GM18861 (cell line): ENCODE measurements around the gene GRID2.
"Not testable (repeated sequence)": the region's sequence is repeated elsewhere in the genome, so short reads cannot be mapped to it uniquely, and the experiment has no call there.

ENCODE experiments used
- ATAC-seq: cut with Tn5 transposase; IDR thresholded peaks from one replicate; pipeline ENCODE4 v1.9.1; 2021; ENCODE audit not compliant: unreplicated experiment

Gene GRID2

DNA sequence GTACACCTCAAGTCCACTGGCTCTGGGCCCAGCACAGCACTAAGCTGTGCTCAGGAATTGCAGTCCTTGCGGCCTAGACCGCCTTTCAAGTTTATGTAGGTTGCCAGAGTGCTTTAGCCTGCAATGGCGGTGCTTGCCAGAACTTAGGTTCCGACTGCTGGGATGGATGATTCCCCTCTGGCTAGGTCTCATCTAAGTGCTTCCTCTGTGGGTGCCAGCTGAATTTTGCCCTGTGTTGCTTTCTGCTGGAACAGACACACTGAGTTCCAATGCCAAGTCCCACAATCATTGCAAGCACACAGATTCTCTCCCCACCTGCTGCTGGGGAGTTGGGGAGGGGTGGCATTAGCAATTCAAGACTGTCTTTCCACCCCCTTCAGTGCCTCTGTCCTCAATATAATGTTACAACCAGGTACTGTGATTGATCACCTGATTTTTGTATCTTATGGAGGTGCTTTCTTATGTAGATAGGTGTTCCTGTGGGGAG lies 129.5 kb downstream of the GRID2 start:
- ATAC-seq: no peak

DNA sequence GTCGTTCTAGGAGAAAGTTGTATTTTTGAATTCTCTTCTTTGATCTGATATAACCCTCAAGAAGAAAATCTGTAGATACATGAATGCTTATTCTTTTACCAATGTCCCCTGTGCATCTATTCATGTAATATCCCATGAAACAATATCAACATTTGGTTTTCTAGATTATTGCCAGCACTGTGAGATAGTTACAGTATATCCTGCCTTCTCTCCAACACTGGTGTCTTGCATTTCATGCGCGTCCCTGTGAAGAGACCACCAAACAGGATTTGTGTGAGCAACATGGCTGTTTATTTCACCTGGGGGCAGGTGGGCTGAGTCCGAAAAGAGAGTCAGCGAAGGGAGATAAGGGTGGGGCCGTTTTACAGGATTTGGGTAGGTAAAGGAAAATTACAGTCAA lies 135.0 kb downstream of the GRID2 start:
- not testable (repeated sequence) for ATAC-seq

DNA sequence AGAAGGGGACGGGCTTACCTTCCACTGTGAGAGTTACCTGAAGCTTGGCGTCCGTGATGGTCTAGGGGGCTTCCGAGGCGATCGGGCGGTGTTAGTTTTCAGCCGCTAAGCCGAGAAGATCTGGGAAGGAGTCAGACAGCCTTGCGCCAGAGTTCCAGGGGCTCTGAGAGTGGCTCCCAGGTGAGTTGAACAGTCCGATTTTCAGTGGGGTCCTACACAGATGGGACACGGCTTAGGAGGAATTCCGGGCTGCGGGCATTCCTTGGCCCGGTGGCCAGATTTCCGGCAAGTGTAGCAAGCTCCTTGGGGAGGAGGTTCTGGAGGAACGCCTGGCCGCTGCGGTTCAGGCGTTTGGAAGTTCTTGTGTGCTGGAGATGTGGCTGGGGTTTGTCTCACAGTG lies 138.4 kb downstream of the GRID2 start:
- not testable (repeated sequence) for ATAC-seq

DNA sequence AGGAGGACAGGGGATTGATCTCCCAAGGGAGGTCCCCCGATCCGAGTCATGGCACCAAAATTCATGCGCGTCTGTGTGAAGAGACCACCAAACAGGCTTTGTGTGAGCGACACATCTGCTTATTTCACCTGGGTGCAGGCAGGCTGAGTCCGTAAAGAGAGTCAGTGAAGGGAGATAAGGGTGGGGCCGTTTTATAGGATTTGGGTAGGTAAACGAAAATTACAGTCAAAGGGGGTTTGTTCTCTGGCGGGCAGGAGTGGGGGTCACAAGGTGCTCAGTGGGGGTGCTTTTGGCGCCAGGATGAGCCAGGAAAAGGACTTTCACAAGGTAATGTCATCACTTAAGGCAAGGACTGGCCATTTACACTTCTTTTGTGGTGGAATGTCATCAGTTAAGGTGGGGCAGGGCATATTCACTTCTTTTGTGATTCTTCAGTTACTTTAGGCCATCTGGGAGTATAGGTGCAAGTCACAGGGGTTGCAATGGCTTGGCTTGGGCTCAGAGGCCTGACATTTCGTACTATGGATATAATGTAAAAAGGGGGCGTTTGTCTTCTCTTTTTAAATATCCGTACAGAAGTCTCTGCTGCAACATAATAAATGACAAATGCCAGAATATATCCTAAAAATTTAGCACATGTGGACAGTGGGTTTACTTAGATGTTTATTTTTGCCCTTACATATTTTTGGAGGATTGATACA lies 140.5 kb downstream of the GRID2 start:
- not testable (repeated sequence) for ATAC-seq

DNA sequence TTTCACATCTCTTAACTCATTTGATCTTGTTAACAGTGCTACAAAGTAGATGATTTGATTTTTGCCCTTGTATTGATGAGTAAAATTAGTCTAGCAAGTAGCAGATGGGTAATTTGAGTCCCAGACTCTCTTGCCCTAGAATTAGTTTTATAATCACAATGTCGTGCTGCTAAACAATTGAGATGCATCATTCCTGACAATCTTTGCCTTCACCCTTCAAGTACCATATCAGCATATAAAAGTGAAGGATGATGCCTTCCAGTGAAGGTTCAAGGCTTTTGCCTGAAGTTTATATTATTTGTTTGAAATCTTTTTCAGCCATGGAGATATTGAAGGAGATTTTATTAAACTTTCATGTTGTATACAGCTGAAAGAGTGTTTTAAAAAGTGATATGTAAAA lies 141.4 kb downstream of the GRID2 start:
- no peak for ATAC-seq

DNA sequence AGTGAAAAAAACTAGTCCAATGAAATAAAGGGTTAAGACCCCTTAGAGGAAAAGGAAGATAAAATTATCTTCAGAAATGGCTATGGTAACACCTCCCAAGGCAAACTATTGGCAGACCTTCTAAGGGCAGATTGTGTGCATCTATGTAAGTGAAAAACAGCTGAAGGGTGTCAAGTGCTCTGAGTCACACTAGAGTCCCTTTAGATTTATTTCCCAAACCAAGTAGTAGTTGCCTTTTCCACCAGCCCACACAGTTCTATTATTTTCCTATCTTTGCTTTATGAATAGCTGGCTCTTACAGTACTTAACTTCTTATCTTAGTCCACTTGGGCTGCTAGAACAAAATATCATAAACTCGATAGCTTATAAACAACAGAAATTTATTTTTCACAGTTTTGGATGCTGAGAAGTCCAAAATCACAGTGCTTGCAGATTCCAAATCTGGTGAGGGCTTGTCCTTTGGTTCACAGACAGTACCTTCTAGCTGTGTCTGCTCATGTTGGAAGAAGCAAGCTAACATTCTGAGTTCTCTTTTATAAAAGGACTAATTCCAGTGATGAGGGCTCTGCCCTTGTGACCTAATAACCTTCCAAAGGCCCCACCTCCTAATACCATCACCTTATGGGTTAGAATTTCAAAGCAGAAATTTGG lies 143.6 kb downstream of the GRID2 start:
- no peak for ATAC-seq

DNA sequence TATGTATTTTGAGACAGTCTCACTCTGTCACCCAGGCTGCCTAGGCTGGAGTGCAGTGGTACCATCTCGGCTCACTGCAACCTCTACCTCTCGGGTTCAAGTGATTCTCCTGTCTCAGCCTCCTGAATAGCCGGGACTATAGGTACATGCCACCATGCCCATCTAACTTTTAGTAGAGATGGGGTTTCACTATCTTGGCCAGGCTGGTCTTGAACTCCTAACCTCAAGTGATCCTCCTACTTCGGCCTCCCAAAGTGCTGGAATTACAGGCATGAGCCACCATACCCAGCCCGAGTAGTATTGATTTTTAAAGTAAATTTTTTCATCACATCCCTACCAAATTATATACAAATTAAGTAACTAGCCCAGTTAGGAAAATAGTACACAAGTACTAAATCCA lies 144.4 kb downstream of the GRID2 start:
- ATAC-seq: not testable (repeated sequence)

DNA sequence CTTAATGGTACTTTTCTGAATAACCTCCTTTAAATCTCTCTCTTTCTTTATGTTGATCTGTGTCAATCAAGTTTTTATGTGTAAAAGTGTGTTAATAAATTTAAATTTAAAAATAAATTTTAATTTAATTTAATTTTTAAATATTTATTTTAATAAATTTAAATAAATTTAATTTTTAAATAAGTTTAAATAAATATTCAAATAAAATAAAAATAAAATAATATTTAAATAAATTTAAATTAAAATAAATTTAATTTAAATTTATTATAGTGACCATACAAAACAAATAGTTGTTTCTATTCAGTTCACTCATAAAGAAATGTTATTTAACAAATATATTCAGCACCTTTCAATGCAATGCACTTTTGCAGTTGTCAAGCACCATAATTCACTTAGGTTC lies 146.9 kb downstream of the GRID2 start:
- no peak for ATAC-seq

DNA sequence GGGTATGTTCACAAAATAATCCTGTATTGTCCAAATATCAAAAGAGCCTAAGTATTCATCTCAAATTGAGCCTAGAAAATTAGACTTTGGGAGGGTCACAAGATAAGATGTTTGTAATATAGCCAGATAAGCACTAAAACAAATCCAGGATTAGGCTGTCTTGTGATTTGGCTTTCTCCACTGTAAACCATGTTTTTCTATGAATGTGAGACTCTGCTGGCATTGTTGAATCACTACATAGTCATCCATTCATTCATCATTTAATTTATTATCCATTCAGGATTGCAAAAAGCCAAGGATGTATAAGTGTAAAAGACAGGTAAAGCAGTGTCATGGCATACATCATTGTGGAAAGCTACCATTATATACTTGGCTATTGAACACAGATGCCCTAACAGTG lies 148.0 kb downstream of the GRID2 start:
- no peak for ATAC-seq

DNA sequence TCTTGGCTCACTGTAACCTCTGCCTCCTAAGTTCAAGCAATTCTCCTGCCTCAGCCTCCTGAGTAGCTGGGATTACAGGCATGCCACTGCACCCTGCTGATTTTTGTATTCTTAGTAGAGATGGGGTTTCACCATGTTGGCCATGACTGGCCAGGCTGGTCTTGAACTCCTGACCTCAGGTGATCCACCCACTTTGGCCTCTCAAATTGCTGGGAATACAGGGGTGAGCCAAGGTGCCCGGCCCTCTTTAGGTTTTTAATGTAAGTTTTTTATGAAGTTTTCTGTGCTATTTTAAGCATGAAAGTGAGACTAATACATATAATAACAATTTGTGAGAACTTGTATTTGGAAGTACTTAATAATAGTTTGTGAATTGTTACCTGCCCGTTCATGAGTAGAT lies 148.6 kb downstream of the GRID2 start:
- not testable (repeated sequence) for ATAC-seq

DNA sequence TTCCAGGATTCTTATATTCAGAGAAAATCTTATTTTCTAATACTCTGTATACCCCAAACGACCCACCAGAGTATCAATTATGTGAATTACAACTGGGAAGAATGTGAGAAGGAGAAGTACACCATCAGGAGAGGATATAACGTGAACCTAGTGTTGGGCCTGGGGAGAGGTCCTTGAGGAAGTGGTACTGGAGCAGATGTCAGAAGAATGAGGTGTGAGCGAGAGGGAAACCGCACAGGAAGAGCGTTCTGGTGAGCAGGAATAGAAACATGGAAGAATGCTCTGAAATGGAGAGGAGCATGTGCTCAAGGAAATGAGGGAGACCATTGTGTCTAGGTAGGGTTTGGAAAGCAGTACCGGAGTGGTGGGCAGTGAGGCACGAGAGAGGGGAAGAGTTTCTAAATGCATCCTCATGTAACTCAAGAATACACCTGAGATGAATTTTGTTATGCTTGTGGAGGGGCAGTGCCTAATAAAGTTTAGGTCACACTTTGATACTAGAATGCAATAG lies 151.6 kb downstream of the GRID2 start:
- ATAC-seq: no peak

DNA sequence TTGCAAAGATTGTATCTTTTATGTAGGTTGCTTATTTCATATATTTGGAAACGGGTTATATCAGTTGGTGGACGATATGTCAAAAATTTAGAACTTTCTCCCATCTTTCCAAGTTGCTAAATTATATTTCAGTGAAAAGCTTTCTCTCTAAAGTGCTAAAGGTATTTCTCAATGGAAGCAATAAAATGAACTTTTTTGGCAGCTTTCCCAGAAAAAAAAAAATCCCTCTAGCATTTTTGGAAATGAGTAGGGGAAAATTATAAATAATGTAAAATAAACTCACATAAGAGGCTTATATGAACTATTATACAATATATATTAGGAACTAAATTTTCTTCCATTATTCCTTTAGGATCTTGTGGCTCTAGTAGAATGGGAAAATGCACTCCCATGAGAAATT lies 152.2 kb downstream of the GRID2 start:
- no peak for ATAC-seq

DNA sequence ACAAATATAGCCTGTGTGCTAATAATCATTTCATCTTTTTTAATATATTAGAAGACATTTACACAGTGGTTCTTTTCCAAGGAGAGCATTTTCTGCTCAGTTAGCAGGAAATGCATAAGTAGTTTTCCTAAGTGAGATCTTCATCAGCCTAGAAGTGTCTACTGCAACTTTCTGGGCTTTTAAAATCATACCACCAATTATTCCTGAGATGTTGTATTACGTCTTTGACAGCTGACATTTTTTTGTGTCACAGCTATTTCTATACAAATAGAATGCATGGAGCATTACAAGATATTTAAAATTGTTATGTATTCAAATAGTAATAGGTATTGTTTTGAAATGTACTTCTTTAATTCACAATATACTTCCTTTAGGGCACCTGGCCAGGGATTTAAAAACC lies 158.0 kb downstream of the GRID2 start:
- ATAC-seq: no peak

DNA sequence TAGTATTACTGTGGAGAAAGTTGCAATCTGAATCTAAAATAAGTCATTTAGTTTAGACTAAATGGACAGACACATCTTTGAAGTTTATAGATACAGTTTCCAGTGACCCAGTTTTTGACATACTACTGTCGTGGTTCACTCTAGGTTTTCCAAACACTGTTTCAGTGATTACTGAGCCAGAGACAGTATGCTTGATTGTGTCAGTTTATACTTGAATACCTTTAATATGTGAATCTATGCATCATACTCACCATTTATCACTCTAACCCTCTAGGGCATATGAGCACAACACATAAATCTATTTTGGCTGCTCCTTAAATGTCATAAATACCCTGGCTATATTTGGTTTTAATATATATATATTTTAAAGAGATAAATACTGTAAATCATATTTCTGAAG lies 173.5 kb downstream of the GRID2 start:
- no peak for ATAC-seq

DNA sequence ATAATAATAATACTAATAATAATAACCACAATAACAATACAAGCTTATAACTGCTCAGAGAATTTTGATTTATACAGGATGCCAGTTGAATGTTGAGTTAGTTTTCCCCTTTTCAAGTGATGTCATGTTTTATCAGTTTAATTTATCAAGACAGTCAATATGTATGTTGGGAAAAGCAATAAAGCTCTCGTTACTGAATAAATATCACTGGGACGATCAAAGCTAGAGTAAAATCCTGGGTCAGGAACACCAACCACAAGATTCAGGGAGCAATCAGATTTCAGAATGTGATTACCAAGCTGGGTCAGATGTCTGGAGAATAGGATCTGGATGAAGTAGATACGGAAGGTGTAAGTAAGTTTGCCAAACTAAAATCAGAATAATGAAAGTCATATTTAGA lies 179.6 kb downstream of the GRID2 start:
- no peak for ATAC-seq

DNA sequence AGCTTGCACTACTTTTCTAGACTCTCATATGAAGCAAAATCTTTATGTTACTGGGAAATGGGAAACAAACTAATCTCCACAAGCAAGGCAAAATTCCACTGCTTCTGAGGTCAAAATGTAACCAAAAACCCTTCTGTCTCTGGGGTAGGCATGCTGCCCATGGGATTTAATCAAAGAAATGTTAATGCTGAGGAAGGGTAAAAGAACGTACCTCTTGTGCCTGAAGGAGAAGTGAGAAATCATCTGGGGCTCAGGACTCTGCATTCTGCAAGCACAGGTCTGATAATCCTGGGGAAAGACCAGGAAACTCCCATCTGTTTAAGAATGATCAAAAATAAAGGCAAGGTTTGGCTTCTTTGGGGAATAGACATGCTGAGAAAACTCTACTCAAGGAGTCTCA lies 184.7 kb downstream of the GRID2 start:
- no peak for ATAC-seq

DNA sequence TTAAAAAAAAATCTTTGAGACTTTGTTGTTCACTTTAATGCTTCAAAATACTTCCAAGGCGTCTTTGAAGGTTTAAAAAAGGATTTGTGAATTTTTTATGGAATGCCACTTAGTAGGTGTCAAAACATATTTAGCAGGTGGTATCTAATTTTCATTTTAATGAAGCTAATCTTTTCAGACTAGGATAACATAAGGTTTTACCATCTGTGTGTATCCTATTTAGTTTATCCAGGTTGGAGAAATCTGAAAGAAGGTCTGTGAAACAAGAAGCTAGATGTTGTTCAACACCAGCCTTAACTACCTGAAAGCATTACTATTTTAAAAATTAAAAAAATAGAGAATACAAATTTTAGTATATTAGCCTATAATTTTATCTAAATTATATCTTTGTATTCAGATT lies 193.4 kb downstream of the GRID2 start:
- ATAC-seq: no peak

DNA sequence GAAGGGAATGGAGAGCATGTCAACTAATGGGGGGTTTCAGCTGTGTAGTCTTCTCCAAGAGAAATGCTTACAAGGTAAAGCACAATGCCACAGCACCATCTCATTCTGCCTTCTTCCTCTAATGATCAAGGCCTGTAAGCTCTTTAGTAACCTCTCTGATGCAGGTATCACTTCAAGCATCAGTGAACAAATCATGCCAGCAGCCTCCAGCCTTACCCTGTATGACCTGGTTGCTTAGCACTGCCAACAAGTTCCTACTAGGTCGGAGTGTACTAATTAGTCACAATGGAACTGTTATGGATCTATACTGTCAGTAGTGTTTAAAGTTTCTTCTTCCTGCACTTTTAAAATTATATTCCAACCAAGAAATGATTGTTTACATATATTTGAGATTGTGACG lies 197.7 kb downstream of the GRID2 start:
- no peak for ATAC-seq

DNA sequence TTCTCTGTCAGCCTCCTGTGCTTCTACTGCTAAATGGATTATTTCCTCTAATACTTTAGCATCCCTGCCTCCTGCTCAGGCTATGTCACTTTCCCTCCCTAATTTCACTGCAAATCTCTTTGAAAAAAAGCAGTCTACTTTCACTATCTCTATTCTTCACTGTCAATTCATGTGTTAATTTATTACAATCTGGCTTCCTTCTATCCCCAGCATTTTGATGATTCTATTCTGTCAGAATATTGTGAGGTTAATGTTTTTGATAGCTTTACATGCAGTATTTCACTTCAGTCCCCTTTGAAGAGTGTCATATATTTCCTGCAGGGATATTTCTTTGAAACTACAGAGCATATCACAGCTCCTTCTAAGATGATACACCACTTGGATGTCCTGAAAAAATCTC lies 203.2 kb downstream of the GRID2 start:
- no peak for ATAC-seq

DNA sequence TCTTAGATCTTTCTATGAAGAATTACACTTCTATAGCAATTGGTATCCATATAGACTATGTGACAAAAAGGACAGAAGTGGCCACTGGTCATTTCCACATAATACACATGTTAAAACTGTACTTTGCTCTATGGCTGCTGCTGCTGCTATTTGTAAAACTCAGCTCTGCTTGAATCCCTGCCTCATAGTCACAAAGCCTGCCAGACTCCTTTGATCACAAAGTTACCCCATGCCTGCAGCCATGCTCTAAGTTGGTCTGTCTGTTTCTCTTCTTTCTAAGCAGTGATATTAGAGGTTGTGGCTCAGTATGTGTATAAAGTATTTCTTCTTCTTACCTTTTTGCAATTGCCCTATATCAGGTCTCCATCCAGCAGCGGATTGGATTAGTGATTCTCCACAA lies 210.9 kb downstream of the GRID2 start:
- no peak for ATAC-seq

DNA sequence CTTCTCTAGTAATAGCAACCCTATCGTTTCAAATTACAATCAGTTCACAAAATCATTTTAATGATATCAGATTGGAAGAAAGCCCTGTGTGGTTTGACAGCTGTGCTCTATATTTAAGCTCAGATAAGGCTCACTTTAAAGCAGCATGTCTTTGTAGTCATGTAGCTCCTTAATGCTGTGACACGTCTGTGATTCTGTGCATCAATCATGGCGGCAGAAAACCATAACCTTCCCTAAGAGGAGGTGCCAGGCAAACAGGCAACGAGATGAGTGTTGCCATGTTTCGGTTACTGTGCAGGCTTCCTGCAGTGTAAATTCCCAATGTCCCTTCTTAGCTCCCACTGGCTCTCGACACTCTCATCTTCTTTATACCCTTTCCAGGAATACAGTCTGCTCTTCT lies 212.7 kb downstream of the GRID2 start:
- no peak for ATAC-seq

DNA sequence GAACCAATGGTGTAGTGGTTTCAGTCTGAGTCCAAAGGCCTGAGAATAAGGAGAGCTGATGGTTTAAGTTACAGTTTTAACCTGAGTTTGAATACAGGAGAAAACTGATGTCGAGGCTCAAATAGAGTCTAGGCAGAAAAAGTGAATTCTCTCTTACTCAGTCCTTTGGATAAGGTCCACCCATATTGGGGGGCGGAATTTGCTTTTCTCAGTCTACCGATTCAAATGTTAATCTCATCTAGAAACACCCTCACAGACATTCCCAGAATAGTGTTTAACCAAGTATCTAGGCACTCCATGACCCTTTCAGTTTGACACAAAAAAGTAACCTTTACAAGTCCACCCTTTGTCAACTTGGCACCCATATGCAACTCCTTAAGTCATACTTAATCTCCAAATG lies 216.0 kb downstream of the GRID2 start:
- no peak for ATAC-seq

DNA sequence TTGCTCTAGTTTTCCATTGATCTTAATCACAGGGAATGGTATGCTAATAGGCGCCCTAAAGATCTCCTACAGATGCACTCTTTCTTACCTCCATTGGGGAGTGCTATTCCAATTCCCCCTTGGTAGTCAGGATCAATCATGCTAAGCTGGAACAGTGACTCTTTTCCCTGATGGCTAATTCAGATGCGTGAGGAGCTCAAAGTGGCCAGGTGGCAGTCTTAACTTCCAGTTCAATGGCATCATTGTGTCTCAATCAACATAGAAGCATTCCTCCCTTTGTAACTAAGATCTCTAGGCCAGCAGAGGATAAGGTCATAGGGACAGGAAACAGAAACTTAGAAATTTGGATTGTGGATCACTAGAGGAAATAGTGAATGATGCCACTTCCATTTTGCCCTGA lies 216.8 kb downstream of the GRID2 start:
- no peak for ATAC-seq
